HT-29 (cell line): ENCODE data around the gene TPD52L1. TPM values are rescaled to one million over a fixed set of nuclear protein-coding genes. Genes with fewer than 3 reads are reported as not detected.
"Not testable (repeated sequence)": the region's sequence is repeated elsewhere in the genome, so short reads cannot be mapped to it uniquely, and the experiment has no call there.

Source experiments
- DNase-seq: peaks from one replicate; pipeline ENCODE4 v3.0.0-alpha.2; 2015; ENCODE audit warnings: low spot score
- total RNA-seq: library from RNA; depleted of rRNA; stranded (reverse); fragments of >200 nt; shearing (Covaris generic); gene quantifications from 2 replicates; pipeline ENCODE4 v1.2.3, GENCODE V29; 2014

Gene TPD52L1
- total RNA-seq, 1 experiment from 2014 or later: 56.9 TPM

- no peak for DNase-seq
Observed at GRCh38 chr6:125270380-125270779, 116.8 kb downstream of the TPD52L1 start.

- DNase-seq: no peak
Observed at GRCh38 chr6:125271486-125272159, 118.0 kb downstream of the TPD52L1 start.

DNA sequence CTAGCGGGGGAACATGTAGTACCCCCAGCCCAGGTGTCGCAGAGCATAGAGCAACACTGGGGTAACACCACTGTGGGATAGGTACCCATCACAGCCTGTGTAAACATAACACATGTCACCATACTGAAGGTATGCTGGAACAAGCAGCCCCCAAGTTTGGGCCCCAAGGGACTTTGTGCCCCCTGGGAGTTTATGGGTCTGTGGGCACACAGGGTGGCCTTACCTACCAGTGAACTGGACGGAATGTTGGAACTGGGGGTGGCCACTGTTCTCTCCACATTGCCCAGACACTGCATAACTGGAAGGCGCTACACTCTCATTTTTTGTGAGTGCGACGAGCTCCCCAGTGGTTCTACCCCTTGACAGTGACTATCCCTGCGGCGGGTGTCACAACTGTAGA is 119.7 kb downstream of the TPD52L1 start:
- no peak for DNase-seq

DNA sequence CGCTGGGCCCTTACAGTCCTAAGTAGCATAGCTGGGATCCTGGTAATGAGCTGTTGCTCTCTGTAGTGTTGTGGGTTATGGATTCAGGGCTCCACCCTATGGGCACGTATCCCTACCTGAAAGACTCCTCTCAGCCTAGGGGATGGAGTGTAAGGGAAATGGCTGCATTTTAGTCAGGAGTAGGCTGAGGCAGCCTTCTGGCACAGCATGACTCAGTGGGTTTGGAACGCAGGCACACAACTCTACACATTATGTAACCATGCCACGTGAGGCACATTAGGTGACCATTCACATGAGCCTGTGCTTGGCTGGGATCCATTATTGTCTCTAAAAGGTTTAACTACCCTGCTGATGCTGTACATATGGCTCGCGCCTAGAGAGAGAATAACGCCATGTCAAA is 120.4 kb downstream of the TPD52L1 start:
- DNase-seq: no peak

DNA sequence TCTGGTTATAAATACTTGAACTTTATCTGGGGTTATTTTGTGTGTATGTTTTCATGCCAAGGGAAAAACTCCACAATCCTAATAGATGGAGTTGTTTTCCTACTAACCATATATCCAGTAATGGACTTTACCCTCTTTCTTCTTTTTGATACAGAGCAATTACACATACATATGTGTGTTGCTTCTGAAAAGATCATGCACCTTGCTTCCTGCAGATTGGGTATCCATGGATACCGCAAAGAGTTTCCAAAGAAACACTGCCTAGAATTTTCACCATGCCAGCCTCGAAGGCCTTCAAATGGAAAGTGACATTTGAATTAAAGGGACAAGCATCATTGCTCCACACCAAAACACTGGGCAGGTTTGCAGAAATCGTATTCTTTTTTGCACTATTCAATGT is 121.4 kb downstream of the TPD52L1 start:
- DNase-seq: no peak

- DNase-seq: no peak
Observed at GRCh38 chr6:125275779-125276178, 122.2 kb downstream of the TPD52L1 start.

DNA sequence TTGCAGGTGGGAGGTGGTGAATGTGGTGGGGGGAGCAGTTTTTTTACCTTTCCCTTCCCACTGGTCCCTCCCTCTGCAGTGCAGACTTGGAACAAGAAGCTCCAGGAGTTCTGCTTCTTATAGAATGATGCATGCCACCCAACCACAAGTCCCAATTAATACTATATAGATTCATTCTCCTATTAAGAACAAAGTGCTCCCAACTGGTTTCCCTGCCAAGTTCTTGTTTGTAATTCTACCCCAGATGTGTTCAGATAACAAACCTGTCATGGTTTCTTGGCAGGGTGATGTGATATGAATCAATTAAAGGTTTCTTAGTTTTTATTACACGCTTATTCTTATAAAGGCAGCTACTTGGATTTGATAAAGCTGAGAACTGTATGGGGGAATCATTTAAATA is 124.3 kb downstream of the TPD52L1 start:
- DNase-seq: peak; percentile 26

- DNase-seq: no peak
Observed at GRCh38 chr6:125279961-125280360, 126.4 kb downstream of the TPD52L1 start.

- not testable (repeated sequence) for DNase-seq
Observed at GRCh38 chr6:125280370-125281035, 126.9 kb downstream of the TPD52L1 start.

DNA sequence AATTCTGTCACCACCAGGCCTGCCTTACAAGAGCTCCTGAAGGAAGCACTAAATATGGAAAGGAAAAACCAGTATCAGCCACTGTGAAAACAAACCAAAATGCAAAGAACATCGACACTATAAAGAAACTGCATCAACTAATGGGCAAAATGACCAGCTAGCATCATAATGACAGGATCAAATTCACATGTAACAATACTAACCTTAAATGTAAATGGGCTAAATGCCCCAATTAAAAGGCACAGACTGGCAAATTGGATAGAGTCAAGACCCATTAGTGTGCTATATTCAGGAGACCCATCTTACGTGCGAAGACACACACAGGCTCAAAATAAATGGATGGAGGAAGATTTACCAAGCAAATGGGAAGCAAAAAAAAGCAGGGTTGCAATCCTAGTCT is 128.9 kb downstream of the TPD52L1 start:
- DNase-seq: not testable (repeated sequence)

DNA sequence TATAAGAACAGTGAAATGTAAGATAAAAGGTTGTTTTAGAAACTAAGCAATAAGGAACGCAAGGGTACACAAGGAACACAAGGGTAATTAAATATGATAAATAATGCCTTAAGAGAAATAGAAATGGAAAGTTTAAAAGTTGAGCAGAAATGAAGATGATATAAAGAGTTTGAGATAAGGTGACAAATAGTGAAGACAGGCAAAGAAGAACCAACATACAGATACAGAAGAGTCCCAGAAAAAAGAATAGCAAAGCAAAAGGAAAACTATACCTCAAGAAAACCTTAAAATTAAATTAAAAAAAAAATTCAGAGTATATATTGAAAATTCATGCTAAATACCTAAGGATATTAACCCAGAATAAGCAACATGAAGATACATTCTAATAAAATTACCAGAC is 131.8 kb downstream of the TPD52L1 start:
- DNase-seq: no peak

- no peak for DNase-seq
Observed at GRCh38 chr6:125285936-125286335, 132.4 kb downstream of the TPD52L1 start.

- DNase-seq: no peak
Observed at GRCh38 chr6:125287718-125288117, 134.1 kb downstream of the TPD52L1 start.

DNA sequence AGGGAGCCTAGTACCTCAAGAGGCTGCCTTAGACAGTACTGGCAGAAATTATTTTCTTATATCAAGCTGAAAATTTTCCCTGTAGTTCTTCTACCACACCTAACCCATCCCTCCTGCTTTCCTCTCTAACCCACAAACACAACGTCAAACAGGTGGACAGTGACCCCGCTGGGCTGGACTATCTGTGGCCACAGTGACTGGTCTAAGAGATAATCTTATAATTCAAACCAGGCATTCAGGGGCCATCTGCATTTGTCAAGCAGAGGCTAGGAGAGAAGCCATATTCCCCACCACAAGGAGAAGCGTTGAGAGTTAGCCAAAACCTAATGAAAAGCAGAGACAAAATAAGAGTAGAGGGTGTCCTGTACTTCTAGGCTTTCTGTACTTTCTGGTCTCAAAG is 140.0 kb downstream of the TPD52L1 start:
- DNase-seq: no peak

DNA sequence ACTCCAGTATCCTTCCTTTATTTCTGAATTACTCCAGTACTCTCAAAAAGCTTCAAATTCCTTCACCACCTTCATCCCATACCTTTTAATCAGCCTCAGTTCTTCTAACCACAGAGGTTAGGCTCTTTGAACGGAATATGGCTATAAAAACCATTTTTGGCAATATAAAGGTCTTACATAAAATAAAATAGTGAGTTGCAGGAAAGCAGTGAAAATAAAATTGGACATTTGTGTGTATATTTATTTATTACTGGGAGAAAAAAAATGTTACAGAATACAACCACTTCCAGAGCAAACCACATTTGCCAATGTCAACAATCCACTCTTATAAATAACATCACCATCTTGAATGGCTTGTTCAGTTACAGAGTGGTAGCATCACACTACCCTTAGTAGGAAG is 140.5 kb downstream of the TPD52L1 start:
- no peak for DNase-seq

GRCh38 chr6:125294925-125295324 is 141.4 kb downstream of the TPD52L1 start:
- DNase-seq: no peak

- DNase-seq: no peak
Observed at GRCh38 chr6:125296471-125296870, 142.9 kb downstream of the TPD52L1 start.

- DNase-seq: no peak
Observed at GRCh38 chr6:125299257-125299656, 145.7 kb downstream of the TPD52L1 start.

GRCh38 chr6:125300992-125301434 is 147.4 kb downstream of the TPD52L1 start:
- DNase-seq: peak; percentile 11

GRCh38 chr6:125301435-125302391 is 148.1 kb downstream of the TPD52L1 start, which contains the start of gene HDDC2:
TSS of gene HDDC2 (minus strand) at chr6:125301967. CDS start at chr6:125301932, 35 bp downstream.
- DNase-seq: peak; percentile 65

GRCh38 chr6:125302840-125303511 is 149.4 kb downstream of the TPD52L1 start:
- DNase-seq: no peak

GRCh38 chr6:125303512-125303854 is 149.9 kb downstream of the TPD52L1 start:
- no peak for DNase-seq
